Epidermal melanocyte (primary cell): Measurements from ENCODE around the gene SLC3A2.
A peak's percentile ranks its signal among the peaks of the same experiment; 100 is the strongest.

Source experiments
- DNase-seq: peaks from one replicate; pipeline ENCODE4 v3.0.0; 2011; ENCODE audit warnings: low spot score; ENCODE audit not compliant: insufficient read length

SLC3A2 gene

GRCh38 chr11:62880231-62880802, 379 bp upstream of the SLC3A2 start:
- no peak for DNase-seq

GRCh38 chr11:62881579-62882430, 1.1 kb downstream of the SLC3A2 start:
- DNase-seq = peak; percentile 98

GRCh38 chr11:62882431-62882749, 1.7 kb downstream of the SLC3A2 start:
- DNase-seq = no peak

DNA sequence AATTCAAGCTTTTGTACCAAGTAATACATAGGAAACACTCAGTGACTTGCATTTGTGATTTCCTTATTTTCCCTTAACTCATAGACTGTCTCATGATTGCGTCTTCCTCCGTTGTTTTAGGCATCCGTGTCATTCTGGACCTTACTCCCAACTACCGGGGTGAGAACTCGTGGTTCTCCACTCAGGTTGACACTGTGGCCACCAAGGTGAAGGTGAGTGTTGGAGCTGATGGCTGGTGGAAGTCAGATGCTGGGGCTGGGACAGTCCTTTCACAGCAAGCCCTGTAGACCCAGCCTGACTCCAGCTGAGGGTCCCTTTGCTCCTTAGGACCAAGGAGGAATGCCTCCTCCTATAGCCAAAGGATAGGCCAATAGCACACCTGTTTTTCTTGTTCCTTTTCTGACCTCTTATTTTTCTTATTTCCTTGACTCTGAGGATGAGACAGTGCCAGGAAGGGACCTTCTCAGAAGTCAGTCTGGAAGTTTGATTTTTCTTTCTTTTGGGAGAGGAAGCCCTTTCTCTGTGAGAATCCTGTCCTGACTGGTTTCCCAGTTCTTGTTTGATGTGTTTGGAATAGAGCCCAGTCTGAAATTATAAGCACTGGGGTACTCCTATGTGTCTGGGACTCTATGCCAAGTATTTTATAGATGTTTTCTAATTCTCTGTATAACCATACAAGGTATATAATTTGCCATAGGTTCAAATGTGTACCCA, 2.2 kb downstream of the SLC3A2 start:
- DNase-seq = no peak

- peak; percentile 67 for DNase-seq
Observed at GRCh38 chr11:62883673-62884072, 3.0 kb downstream of the SLC3A2 start.

- DNase-seq = no peak
Observed at GRCh38 chr11:62885137-62885750, 4.5 kb downstream of the SLC3A2 start.

GRCh38 chr11:62888406-62888805, 7.7 kb downstream of the SLC3A2 start:
- DNase-seq = no peak

GRCh38 chr11:62889126-62889483, 8.4 kb downstream of the SLC3A2 start:
- DNase-seq = no peak

GRCh38 chr11:62889484-62890437, 9.1 kb downstream of the SLC3A2 start:
- DNase-seq = no peak

DNA sequence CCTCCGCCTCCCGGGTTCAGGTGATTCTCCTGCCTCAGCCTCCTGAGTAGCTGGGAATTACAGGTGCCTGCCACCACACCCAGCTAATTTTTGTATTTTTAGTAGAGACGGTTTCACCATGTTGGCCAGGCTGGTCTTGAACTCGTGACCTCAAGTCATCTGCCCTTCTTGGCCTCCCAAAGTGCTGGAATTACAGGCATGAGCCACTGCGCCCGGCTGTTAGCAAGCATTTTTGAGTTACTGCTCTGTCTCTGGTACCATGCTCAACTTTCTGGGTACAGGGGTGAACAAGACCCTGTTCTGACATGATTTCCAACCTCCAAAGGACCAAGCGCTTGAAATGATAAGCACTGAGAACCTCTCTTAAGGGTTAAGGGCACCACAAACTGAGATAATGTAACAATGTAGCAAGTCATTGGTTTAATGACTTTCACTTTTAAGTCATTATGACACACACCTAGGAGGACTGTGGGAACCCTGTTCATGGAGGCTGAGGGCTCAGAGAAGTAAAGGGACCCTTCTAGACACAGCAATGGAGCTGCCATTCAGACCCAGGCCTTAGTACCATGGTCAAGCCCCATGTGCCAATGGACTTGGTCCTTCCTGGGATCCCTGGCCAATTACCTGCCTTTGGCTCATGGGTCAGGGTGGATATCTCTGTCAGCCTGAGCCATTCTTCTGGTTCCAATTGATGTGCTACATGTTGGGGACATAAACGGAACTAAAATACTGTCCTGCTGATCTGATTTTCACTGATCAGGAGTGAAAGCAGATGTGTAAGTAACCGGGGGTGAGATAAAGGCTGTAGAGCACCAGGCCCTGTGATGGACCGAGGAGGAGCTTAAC, 11.6 kb downstream of the SLC3A2 start:
- no peak for DNase-seq

DNA sequence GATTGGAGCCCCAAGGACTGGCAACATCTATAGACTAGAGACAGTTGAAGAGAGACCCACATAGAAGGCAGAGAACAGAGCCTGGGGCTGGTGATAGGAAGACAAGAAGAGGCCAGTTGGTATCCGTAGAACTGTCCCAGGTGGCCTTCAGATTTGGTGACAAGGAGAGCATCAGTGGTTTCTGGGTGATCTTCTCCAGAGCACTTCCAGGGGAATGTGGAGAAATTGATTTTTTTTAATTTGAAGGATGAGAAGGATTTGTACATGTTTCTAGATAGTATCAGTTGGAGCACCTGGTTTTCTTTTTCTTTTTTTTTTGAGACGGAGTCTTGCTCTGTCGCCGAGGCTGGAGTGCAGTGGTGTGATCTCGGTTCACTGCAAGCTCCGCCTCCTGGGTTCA, 14.8 kb downstream of the SLC3A2 start:
- no peak for DNase-seq

- DNase-seq = no peak
Observed at GRCh38 chr11:62896049-62896448, 15.4 kb downstream of the SLC3A2 start.

DNA sequence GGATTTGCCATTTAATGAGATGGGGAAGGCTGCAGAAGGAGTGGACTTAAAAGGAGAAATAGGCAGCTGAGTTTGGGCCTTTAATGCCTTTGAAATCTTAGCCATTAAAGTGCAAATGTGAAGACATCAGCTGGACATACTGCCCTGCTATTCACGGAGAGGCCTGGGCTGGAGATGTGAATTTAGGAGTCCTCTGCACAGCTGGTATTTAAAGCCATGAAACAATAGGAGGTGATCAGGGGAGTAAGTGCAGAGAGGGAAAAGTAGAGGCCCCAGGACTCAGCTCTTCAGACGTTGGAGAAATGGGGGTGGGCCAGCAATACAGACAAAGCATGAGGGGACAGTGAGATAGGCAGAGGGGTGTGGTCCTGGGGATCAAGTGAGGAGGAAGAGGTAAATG, 16.6 kb downstream of the SLC3A2 start:
- DNase-seq = no peak

- no peak for DNase-seq
Observed at GRCh38 chr11:62898027-62898426, 17.3 kb downstream of the SLC3A2 start.

GRCh38 chr11:62902932-62903331, 22.2 kb downstream of the SLC3A2 start:
- no peak for DNase-seq

- DNase-seq = no peak
Observed at GRCh38 chr11:62905296-62905695, 24.6 kb downstream of the SLC3A2 start.

DNA sequence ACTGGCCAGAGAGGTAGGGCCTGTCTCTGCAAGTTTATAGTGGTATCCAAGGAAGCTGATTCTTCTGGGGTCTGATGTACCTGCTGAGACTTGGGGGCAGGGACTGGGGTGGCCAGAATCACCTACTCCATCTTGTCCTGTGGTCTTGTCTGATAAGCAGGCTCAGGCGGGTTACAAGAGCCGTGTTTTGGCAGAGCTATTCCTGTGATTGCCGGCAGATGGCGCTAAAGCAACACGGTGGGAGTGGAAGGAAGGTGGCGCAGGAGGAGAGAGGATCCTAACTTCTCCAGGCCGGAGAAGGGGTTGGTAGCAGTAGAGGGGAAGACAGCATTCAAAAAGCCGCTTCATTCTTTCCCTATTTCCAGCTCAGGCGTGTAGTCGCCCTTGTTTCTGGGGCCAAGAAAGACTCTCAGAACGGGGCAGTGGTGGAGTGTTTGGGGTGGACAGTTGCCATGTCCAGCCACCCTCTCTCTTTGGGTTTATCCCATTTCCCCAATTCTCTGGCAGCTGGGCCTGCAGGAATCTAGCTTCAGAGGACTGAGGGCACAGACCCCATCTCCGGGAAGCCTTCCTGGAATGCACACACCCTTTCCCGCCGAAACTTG, 25.3 kb downstream of the SLC3A2 start:
- DNase-seq = peak; percentile 92

DNA sequence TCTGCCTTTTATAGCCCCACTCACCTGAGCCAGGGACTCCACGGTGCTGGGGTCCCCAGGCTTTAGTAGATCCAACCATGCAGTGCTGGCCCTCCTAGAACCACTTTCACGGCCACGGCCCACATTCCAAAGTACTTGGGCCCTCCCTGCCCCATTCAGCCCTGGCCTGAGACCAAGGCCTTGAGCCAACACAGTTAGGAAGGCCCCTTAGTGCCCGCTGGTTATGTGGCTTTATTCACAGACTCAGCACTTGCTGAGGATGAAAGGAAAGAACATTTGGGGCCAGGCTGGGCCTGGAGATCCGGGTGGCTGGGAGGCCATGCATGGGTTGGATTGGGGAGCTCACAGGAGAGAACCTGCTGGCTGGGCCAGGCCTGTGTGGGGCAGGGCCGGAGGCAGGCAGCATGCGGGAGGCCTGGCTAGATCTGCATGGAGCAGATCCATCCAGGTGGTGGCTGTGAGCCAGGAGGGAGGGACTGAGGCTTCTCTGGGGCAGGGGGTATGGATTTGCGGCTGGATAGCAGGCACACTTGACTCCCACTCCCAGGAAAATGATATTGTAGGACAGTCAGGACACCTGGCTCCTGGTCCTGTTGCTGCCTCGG, 27.9 kb downstream of the SLC3A2 start:
- DNase-seq = no peak
